Measurements from ENCODE around the gene PLEKHA4. TPM values are rescaled to one million over a fixed set of nuclear protein-coding genes. Genes with fewer than 3 reads are reported as not detected.
A peak's percentile ranks its signal among the peaks of the same experiment; 100 is the strongest.

PLEKHA4 gene
- total and polyA plus RNA-seq, 10 of the 15 experiments (the other 5 are each of a cell fraction or from before 2014, with no cell fraction given) = 0.13 to 10.0 (median 6.4) TPM; not detected in 1

- Histone ChIP-seq H3K9ac (ENCODE audit: control insufficient read depth, insufficient read depth, low read length) (no peak overlapping the region), H3K27me3 (replicated peaks in 1 of 2; ENCODE audit: control insufficient read depth in 2 of 2, insufficient read depth in 2 of 2, low read length in 1 of 2) (no peaks in the 10 kb centered on the region), H4K20me1 (ENCODE audit: control insufficient read depth, insufficient read depth) (no peaks in the 10 kb centered on the region), H3K79me2 (ENCODE audit: control insufficient read depth, insufficient read depth, low read length) (peaks cover 5% of the 10 kb centered on the region), H3K9me3 (replicated peaks; ENCODE audit: control insufficient read depth, insufficient read depth, low read length) (peaks cover 7% of the 10 kb centered on the region; the same call in 2 of the 3 replicates), H2AFZ (ENCODE audit: control insufficient read depth, low read depth, low read length) (no peak overlapping the region), H3K4me3 (no peak overlapping the region), H3K4me2 (ENCODE audit: control insufficient read depth, insufficient read depth) (no peak overlapping the region), H3K27ac (ENCODE audit: control insufficient read depth, insufficient read depth) (no peak overlapping the region), H3K4me1 (ENCODE audit: control insufficient read depth, insufficient read depth, low read length) (peaks cover 14% of the 10 kb centered on the region), H3K36me3 (ENCODE audit: control insufficient read depth in 2 of 2, insufficient read depth in 2 of 2, low read length in 1 of 2) (peaks cover 0 to 7% of the 10 kb centered on the region in 2 experiments; a peak in 1 of 4 replicates)
- WGBS (ENCODE audit: insufficient coverage, insufficient replicate concordance, low lambda C conversion rate, missing lambda C conversion rate) = 85% methylated on average over 30 of the region's 30 CpGs
- SMC1A ChIA-PET (ENCODE audit: uncharacterized antibody, unreplicated experiment) = interaction anchor here (1.2 kb wide), 1 partner anchor 82 kb away, joined by 3 read pairs; no protein-coding TSS in a partner anchor
- DNase-seq (ENCODE audit: low read depth, low spot score) = no peak
- BruUV-seq (replicated peaks) = no TSS peak
- no peak for FAIRE-seq
- TF ChIP-seq HCFC1 (IDR thresholded peaks at IDR 0.05; ENCODE audit: low read length) (peak; percentile 88), SIX5 (IDR thresholded peaks at IDR 0.05; ENCODE audit: low read depth, low read length, severe bottlenecking) (peak; percentile 89), ZNF592 (IDR thresholded peaks at IDR 0.05) (peak; percentile 39; the same call in 1 of the 2 replicates), ZNF384 (IDR thresholded peaks at IDR 0.05; ENCODE audit: borderline replicate concordance, low read depth, low read length) (no peak), ELK1 (IDR thresholded peaks at IDR 0.05; ENCODE audit: low read depth, low read length) (peak; percentile 43; the same call in 1 of the 2 replicates), POLR2A (IDR thresholded peaks at IDR 0.05; ENCODE audit: low read depth, low read length) (peak; percentile 44), POLR2AphosphoS5 (IDR thresholded peaks at IDR 0.05; ENCODE audit: low read length) (peak; percentile 51; the same call in 1 of the 2 replicates), KDM1A (IDR thresholded peaks at IDR 0.05; ENCODE audit: borderline replicate concordance) (no peak), CREM (IDR thresholded peaks at IDR 0.05; ENCODE audit: low read depth) (0 out of 2 replicates have a peak, but pooled peaks have one; percentile 38), NKRF (conservative IDR thresholded peaks at IDR 0.05) (no peak), CBX5 (IDR thresholded peaks at IDR 0.05; ENCODE audit: low read depth) (0 out of 2 replicates have a peak, but pooled peaks have one; percentile 70)
- in situ Hi-C loops (cut with MboI) (no loop called here), intact Hi-C loops (cut with micrococcal nuclease; ENCODE audit: unreplicated experiment) (no loop called here)
- ATAC-seq = peak; percentile 62
- POLR2A ChIA-PET = interaction anchor here (0.7 to 2.1 kb wide), 3 partner anchors 13 to 80 kb away, joined by 4 to 8 read pairs (median 6); partner anchors contain the start of gene NUCB1
- CTCF ChIA-PET = interaction anchor here (0.5 to 0.8 kb wide), 2 partner anchors 38 to 223 kb away, joined by 3 to 4 read pairs; no protein-coding TSS in a partner anchor
- RAD21 ChIA-PET (ENCODE audit: unreplicated experiment) = interaction anchor here (0.7 kb wide), 1 partner anchor 30 kb away, joined by 3 read pairs; no protein-coding TSS in a partner anchor
Observed at GRCh38 chr19:48881741-48882657, 13.6 kb upstream of the PLEKHA4 start.
